Endothelial cell of umbilical vein (primary cell): ENCODE measurements around the gene KIAA1217. TPM values are rescaled to one million over a fixed set of nuclear protein-coding genes. Genes with fewer than 3 reads are reported as not detected.

ENCODE experiments used
- BruUV-seq: library from RNA; stranded (reverse); fragments of 400-500 nt; replicated peaks from 2 replicates; lab custom pipeline; 2021; lab: Mats Ljungman, UMichigan
- CTCF ChIA-PET: fragments of 300-600, 350-600 bp; sonication (Branson Sonifier 250); formaldehyde crosslinking; loops from one replicate; lab custom pipeline; 2021; ENCODE audit warnings: antibody characterized with exemption, inconsistent platforms; lab: Charles Lee
- POLR2A ChIA-PET: fragments of 300-600, 350-600 bp; sonication (Branson Sonifier 250); formaldehyde crosslinking; loops from one replicate; lab custom pipeline; 2021; ENCODE audit warnings: antibody characterized with exemption, inconsistent platforms; lab: Charles Lee
- DNase-seq: peaks from one replicate; pipeline ENCODE4 v3.0.0-alpha.2; 2011; ENCODE audit warnings: low read depth, low spot score
- FAIRE-seq: peaks from 2 replicates; lab custom pipeline; 2011; peaks lifted over from hg19 to GRCh38; lab: Jason Lieb, UNC
- H2AFZ ChIP-seq: 2 replicates; pipeline ENCODE4 v1.6.0; 2012; ENCODE audit warnings: low read depth, low read length, control low read depth, inconsistent platforms
- H3K27ac ChIP-seq: 2 replicates; pipeline ENCODE4 v1.5.1; 2011; ENCODE audit warnings: low read depth, mild to moderate bottlenecking, control low read depth, low read length, moderate library complexity; ENCODE audit not compliant: insufficient read depth
- H3K27me3 ChIP-seq, 2 experiments: 2 replicates each; pipeline versions ENCODE4 v1.6.0 to v1.6.1; 2011; ENCODE audit warnings: low read length in 2 of 2, mixed read lengths in 1 of 2; ENCODE audit not compliant: control insufficient read depth in 2 of 2, insufficient read depth in 2 of 2
- H3K36me3 ChIP-seq, 2 experiments: 2 replicates in 1 of 2; 3 replicates in 1 of 2; pipeline ENCODE4 v1.5.1; 2011; ENCODE audit warnings: low read length in 2 of 2, mild to moderate bottlenecking in 1 of 2, moderate library complexity in 1 of 2; ENCODE audit not compliant: control insufficient read depth in 2 of 2, insufficient read depth in 2 of 2; ENCODE audit errors: extremely low read depth in 1 of 2
- H3K4me1 ChIP-seq: 3 replicates; pipeline ENCODE4 v1.5.1; 2011; ENCODE audit warnings: mild to moderate bottlenecking, low read length; ENCODE audit not compliant: control insufficient read depth, insufficient read depth; ENCODE audit errors: extremely low read depth
- H3K4me2 ChIP-seq: 2 replicates; pipeline ENCODE4 v1.6.1; 2011; ENCODE audit warnings: low read length, control low read depth, mixed read lengths; ENCODE audit not compliant: insufficient read depth
- H3K4me3 ChIP-seq, 3 experiments: fragments of 200-600 bp in 1 of 3; sonication (generic), shearing (Covaris generic) in 1 of 3; replicated peaks in 1 of 3; 2 replicates each; pipeline ENCODE4 v1.5.1; 2011 to 2016; ENCODE audit warnings: control low read depth in 3 of 3, low read length in 3 of 3, mild to moderate bottlenecking in 2 of 3, inconsistent platforms in 1 of 3, low read depth in 1 of 3, moderate library complexity in 1 of 3; ENCODE audit not compliant: insufficient read depth in 1 of 3
- H3K79me2 ChIP-seq: 2 replicates; pipeline ENCODE4 v1.6.0; 2012; ENCODE audit warnings: low read length, inconsistent platforms; ENCODE audit not compliant: control insufficient read depth, insufficient read depth
- H3K9ac ChIP-seq: replicated peaks from 2 replicates; pipeline ENCODE3; 2011; ENCODE audit warnings: low read length, control low read depth; ENCODE audit not compliant: insufficient read depth; ENCODE audit errors: extremely low read depth
- H3K9me1 ChIP-seq: replicated peaks from 3 replicates; pipeline ENCODE4 v1.6.0; 2011; ENCODE audit warnings: mild to moderate bottlenecking, low read length; ENCODE audit not compliant: control insufficient read depth, insufficient read depth; ENCODE audit errors: extremely low read depth
- H3K9me3 ChIP-seq: replicated peaks from 2 replicates; pipeline ENCODE4 v1.5.1; 2012; ENCODE audit warnings: low read length, inconsistent platforms; ENCODE audit not compliant: control insufficient read depth, insufficient read depth
- H4K20me1 ChIP-seq: replicated peaks from 2 replicates; pipeline ENCODE3; 2011; ENCODE audit warnings: mild to moderate bottlenecking, low read length; ENCODE audit not compliant: control insufficient read depth, insufficient read depth; ENCODE audit errors: extremely low read depth
- EZH2 ChIP-seq: IDR thresholded peaks from 2 replicates; pipeline ENCODE4 v1.6.1; 2012; ENCODE audit warnings: borderline replicate concordance, low read depth, mild to moderate bottlenecking, moderate library complexity, low read length, inconsistent platforms; ENCODE audit not compliant: severe bottlenecking
- FOS ChIP-seq: IDR thresholded peaks from 2 replicates; pipeline ENCODE4 v1.6.1; 2011; ENCODE audit warnings: mild to moderate bottlenecking, low read length, moderate library complexity, borderline replicate concordance; ENCODE audit not compliant: insufficient read depth
- GATA2 ChIP-seq: IDR thresholded peaks from 2 replicates; pipeline ENCODE4 v1.7.0; 2011; ENCODE audit warnings: low read depth, mild to moderate bottlenecking, moderate library complexity, mixed read lengths, low read length; ENCODE audit not compliant: insufficient read length, insufficient read depth
- JUN ChIP-seq: IDR thresholded peaks from 2 replicates; pipeline ENCODE4 v1.6.1; 2011; ENCODE audit warnings: borderline replicate concordance, low read depth; ENCODE audit not compliant: insufficient read length, insufficient read depth
- MYC ChIP-seq: IDR thresholded peaks from one replicate; pipeline ENCODE4 v1.6.1; 2011; ENCODE audit warnings: mild to moderate bottlenecking, low read depth, low read length
- POLR2A ChIP-seq: IDR thresholded peaks from 2 replicates; pipeline ENCODE4 v1.6.1; 2012; ENCODE audit warnings: low read depth, mild to moderate bottlenecking, control low read depth, low read length
- POLR2AphosphoS5 ChIP-seq: IDR thresholded peaks from 2 replicates; pipeline ENCODE4 v1.6.1; 2012; ENCODE audit warnings: low read depth, mild to moderate bottlenecking, control low read depth, low read length, moderate library complexity; ENCODE audit not compliant: insufficient read depth
- dilution Hi-C: fragments of 300-500 bp; cut with MboI; formaldehyde crosslinking; loops from one replicate; pipeline ENCODE4 v1.15.0; 2019; ENCODE audit warnings: low sequenced_read_pairs; ENCODE audit not compliant: extremely low pct_ligation_motif_present
- intact Hi-C: fragments of 100-400 bp; cut with micrococcal nuclease; formaldehyde crosslinking; loops from one replicate; pipeline ENCODE4 v1.10.0; 2022
- polyA plus RNA-seq, 4 experiments: library from polyadenylated mRNA; depleted of rRNA in 3 of 4; stranded (reverse) in 3 of 4; unstranded in 1 of 4; fragments of >200 nt; gene quantifications; 2 replicates each; pipeline versions ENCODE4 v1.2.1 to v1.2.3, GENCODE V29; 2011 to 2012; ENCODE audit warnings: missing spikeins in 1 of 4
- total RNA-seq: library from RNA; stranded (reverse); gene quantifications from 2 replicates; pipeline ENCODE4 v1.2.3, GENCODE V29; 2021
- TF ChIP-seq, protein P1 (sequence below), 2 donors: IDR thresholded peaks; 1 replicate in 1 of 2; 2 replicates in 1 of 2; pipeline ENCODE4 v1.5.1; 2011; ENCODE audit warnings: low read length in 2 of 2, mild to moderate bottlenecking in 2 of 2, moderate library complexity in 2 of 2, control low read depth in 1 of 2, inconsistent platforms in 1 of 2, low read depth in 1 of 2; ENCODE audit not compliant: insufficient read depth in 1 of 2; ENCODE audit errors: extremely low read depth in 1 of 2
- TF ChIP-seq, protein P2 (sequence below): IDR thresholded peaks from 2 replicates; pipeline ENCODE4 v1.6.1; 2011; ENCODE audit not compliant: insufficient read depth, insufficient read length

Gene KIAA1217
- total and polyA plus RNA-seq, 2 donors (not counting 3 experiments of a cell fraction or from before 2014, with no cell fraction given), result 0.83 to 10.3 TPM

DNA sequence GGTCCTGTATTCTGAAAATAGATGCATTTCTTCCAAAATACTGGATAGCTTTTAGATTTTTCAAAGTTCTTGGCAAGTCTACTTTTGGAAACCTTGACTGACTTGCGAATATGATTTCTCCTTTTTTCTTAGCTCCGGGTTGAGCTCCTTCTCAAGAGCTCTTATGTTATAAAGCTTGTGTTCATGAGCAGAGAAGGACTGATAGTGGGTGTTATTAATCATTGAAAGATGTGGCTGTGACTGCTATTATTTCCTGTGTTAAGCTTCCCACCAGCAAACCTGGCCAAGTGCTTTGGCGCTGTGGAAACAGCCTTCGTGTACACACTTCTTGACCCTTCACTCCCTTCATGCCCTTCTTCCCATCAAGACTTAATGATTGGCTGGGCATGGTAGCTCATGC, 98.2 kb downstream of the KIAA1217 start:
- Histone ChIP-seq H3K79me2 (no peaks in the 10 kb centered on the region), H3K27me3 (no peaks in the 10 kb centered on the region), H3K36me3 (no peaks in the 10 kb centered on the region), H3K9me3 (no peaks in the 10 kb centered on the region), H3K4me1 (no peaks in the 10 kb centered on the region), H2AFZ (no peak overlapping the region), H3K4me3 (no peak overlapping the region), H3K27ac (no peak overlapping the region), H4K20me1 (no peaks in the 10 kb centered on the region), H3K4me2 (no peak overlapping the region), H3K9me1 (no peaks in the 10 kb centered on the region), H3K9ac (no peak overlapping the region)
- dilution Hi-C loops (no loop called here), intact Hi-C loops (no loop called here)
- CTCF ChIA-PET, result interaction anchor here (0.6 kb wide), 1 partner anchor 12 kb away, joined by 3 read pairs; no protein-coding TSS in a partner anchor
- BruUV-seq, result no TSS peak
- POLR2A ChIA-PET, result no interaction called here
- TF ChIP-seq POLR2AphosphoS5, result no peak
- no peak for TF ChIP-seq FOS
- TF ChIP-seq POLR2A, result no peak
- no peak for TF ChIP-seq GATA2
- TF ChIP-seq, protein P1, sequence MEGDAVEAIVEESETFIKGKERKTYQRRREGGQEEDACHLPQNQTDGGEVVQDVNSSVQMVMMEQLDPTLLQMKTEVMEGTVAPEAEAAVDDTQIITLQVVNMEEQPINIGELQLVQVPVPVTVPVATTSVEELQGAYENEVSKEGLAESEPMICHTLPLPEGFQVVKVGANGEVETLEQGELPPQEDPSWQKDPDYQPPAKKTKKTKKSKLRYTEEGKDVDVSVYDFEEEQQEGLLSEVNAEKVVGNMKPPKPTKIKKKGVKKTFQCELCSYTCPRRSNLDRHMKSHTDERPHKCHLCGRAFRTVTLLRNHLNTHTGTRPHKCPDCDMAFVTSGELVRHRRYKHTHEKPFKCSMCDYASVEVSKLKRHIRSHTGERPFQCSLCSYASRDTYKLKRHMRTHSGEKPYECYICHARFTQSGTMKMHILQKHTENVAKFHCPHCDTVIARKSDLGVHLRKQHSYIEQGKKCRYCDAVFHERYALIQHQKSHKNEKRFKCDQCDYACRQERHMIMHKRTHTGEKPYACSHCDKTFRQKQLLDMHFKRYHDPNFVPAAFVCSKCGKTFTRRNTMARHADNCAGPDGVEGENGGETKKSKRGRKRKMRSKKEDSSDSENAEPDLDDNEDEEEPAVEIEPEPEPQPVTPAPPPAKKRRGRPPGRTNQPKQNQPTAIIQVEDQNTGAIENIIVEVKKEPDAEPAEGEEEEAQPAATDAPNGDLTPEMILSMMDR (IDR thresholded peaks at IDR 0.05; ENCODE audit: extremely low read depth in 1 of 2, insufficient read depth in 1 of 2, low read depth in 1 of 2, low read length in 2 of 2), result no peak
- TF ChIP-seq, protein P2, sequence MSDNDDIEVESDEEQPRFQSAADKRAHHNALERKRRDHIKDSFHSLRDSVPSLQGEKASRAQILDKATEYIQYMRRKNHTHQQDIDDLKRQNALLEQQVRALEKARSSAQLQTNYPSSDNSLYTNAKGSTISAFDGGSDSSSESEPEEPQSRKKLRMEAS, result no peak
- TF ChIP-seq MYC, result no peak
- no peak for TF ChIP-seq JUN
- TF ChIP-seq EZH2, result no peak
- DNase-seq, result no peak
- FAIRE-seq, result no peak
